ENCODE data around the gene MB. TPM values are rescaled to one million over a fixed set of nuclear protein-coding genes. Genes with fewer than 3 reads are reported as not detected.

The MB gene
- total RNA-seq, 1 donor from 2014 or later, result not detected

GRCh38 chr22:35558031-35558430 lies 59.1 kb downstream of the MB start:
- DNase-seq (ENCODE audit: extremely low read depth, low read depth, low spot score), result no peak

Other genes with a start within 250 kb of the MB start
- 60.6 and 176 TPM in 2 replicates for gene HMOX1, start 236.2 kb downstream of the MB start, total RNA-seq
- 33.6 and 37.1 TPM in 2 replicates for gene MCM5, start 217.2 kb downstream of the MB start, total RNA-seq
- gene RASD2, start 76.5 kb downstream of the MB start, total RNA-seq, result 0.19 and 0.29 TPM in 2 replicates
- gene APOL6, start 31.1 kb upstream of the MB start, total RNA-seq, result 9.6 and 10.7 TPM in 2 replicates
- not detected in 2 replicates for gene APOL5, start 100.5 kb upstream of the MB start, total RNA-seq

All from glomerular endothelial cell (primary cell).